ENCODE results near the gene FHAD1.

DNA sequence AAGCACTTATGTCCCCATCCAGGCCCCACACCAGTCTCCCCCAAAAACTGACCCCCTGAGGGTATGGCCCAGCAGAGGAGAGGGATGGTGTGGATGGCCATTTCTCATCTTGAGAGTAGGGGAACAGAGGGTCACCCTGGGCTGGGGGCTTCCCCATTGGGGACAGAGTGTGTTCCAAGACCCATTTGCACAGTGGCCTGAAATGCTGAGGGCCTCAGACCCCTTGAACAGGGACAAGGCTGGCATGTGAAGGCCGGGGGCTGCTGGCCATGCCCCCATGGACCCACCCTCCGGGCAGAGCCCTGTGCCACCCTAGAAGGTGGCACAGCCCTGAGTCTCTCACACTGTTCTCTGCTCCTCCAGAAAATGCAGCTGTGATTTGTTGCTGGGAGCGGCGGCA lies 199.2 kb downstream of the FHAD1 start:
- TF ChIP-seq, protein P1, sequence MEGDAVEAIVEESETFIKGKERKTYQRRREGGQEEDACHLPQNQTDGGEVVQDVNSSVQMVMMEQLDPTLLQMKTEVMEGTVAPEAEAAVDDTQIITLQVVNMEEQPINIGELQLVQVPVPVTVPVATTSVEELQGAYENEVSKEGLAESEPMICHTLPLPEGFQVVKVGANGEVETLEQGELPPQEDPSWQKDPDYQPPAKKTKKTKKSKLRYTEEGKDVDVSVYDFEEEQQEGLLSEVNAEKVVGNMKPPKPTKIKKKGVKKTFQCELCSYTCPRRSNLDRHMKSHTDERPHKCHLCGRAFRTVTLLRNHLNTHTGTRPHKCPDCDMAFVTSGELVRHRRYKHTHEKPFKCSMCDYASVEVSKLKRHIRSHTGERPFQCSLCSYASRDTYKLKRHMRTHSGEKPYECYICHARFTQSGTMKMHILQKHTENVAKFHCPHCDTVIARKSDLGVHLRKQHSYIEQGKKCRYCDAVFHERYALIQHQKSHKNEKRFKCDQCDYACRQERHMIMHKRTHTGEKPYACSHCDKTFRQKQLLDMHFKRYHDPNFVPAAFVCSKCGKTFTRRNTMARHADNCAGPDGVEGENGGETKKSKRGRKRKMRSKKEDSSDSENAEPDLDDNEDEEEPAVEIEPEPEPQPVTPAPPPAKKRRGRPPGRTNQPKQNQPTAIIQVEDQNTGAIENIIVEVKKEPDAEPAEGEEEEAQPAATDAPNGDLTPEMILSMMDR (IDR thresholded peaks at IDR 0.05) = no peak
- TF ChIP-seq POLR2A (IDR thresholded peaks at IDR 0.05) = no peak
